C4-2B (cell line): Measurements from ENCODE around the gene ADD3.

Experiments used
- ZFX ChIP-seq: fragments of 450-650 bp; IDR thresholded peaks from 2 replicates; pipeline ENCODE4 v1.6.1; 2017
- TF ChIP-seq, protein P1 (sequence below): fragments of 450-650 bp; conservative IDR thresholded peaks from 2 replicates; pipeline ENCODE4 v1.5.1; 2017; ENCODE audit warnings: mild to moderate bottlenecking

DNA sequence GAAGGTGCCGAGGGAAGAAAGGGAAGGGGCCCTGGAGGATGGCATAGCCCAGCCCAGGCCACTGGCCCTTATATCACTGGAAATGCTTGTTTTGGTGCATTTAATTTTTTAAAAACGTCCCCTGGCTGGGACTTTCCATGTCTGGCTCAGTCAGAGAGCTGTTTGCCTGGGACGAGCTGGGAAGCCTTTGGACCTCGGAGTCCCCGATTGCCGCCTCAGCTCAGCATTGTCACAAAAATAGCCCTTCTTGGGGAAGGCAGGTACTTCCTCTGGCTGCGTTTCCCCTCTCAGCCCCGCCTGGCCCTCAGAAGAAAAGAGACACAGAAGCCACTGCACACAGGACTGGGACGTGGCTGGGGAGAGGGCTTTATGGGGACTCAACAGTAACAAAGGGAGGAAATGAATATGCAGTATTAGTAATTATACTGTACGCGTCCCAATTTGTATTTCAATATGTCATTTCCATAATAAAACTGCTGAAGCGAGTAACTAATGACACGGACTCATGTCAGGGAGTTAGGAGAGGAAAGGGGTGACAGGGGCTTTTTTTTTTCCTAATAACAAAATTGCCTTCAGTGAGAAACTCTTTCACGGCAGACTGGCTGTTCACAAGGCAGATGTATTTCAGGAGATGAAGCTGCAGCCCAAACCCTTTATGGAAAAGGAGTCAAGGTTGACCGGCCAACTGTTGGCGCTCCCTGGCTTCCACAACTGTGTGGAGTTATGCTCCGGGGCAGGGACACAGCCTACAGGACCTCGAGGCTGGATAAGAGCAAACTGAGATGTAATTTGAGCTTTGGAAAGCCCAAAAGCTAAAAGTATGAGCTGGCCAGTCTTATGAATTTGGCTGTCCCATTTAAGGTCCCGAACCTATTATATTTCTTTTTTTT is 168.6 kb downstream of the ADD3 start:
- TF ChIP-seq, protein P1, sequence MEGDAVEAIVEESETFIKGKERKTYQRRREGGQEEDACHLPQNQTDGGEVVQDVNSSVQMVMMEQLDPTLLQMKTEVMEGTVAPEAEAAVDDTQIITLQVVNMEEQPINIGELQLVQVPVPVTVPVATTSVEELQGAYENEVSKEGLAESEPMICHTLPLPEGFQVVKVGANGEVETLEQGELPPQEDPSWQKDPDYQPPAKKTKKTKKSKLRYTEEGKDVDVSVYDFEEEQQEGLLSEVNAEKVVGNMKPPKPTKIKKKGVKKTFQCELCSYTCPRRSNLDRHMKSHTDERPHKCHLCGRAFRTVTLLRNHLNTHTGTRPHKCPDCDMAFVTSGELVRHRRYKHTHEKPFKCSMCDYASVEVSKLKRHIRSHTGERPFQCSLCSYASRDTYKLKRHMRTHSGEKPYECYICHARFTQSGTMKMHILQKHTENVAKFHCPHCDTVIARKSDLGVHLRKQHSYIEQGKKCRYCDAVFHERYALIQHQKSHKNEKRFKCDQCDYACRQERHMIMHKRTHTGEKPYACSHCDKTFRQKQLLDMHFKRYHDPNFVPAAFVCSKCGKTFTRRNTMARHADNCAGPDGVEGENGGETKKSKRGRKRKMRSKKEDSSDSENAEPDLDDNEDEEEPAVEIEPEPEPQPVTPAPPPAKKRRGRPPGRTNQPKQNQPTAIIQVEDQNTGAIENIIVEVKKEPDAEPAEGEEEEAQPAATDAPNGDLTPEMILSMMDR: no peak
- no peak for TF ChIP-seq ZFX
